Neural cell (in vitro differentiated cells): ENCODE data around the gene MIA2. TPM values are rescaled to one million over a fixed set of nuclear protein-coding genes. Genes with fewer than 3 reads are reported as not detected.

Experiments
- H2AFZ ChIP-seq: fragments of 200-600, 300-800 bp; sonication (generic), shearing (Covaris generic); 2 replicates; pipeline ENCODE4 v1.6.0; 2014; ENCODE audit warnings: low read depth, mild to moderate bottlenecking, antibody characterized with exemption, low read length, moderate library complexity
- H3F3A ChIP-seq: fragments of 200-600 bp; shearing (Covaris generic); 2 replicates; pipeline ENCODE4 v1.6.1; 2016; ENCODE audit warnings: mild to moderate bottlenecking, moderate library complexity, mixed read lengths, antibody characterized with exemption, low read length; ENCODE audit not compliant: insufficient read depth, poor library complexity, severe bottlenecking
- H3K27ac ChIP-seq: fragments of 200-600, 300-800 bp; sonication (generic), shearing (Covaris generic); 2 replicates; pipeline ENCODE4 v1.5.1; 2014; ENCODE audit warnings: mild to moderate bottlenecking, low read length, moderate library complexity
- H3K27me3 ChIP-seq: fragments of 300-800, 200-600 bp; sonication (generic), shearing (Covaris generic); 2 replicates; pipeline ENCODE4 v1.6.0; 2014; ENCODE audit warnings: mild to moderate bottlenecking, low read depth, low read length, moderate library complexity; ENCODE audit not compliant: insufficient read depth
- H3K36me3 ChIP-seq: fragments of 300-800, 200-600 bp; sonication (generic), shearing (Covaris generic); 2 replicates; pipeline ENCODE4 v1.5.1; 2014; ENCODE audit warnings: mild to moderate bottlenecking, antibody characterized with exemption, low read length, moderate library complexity; ENCODE audit not compliant: insufficient read depth
- H3K4me2 ChIP-seq: fragments of 300-800, 200-600 bp; sonication (generic), shearing (Covaris generic); 2 replicates; pipeline ENCODE4 v1.6.0; 2014; ENCODE audit warnings: mild to moderate bottlenecking, low read length
- H3K4me3 ChIP-seq: fragments of 300-800, 200-600 bp; sonication (generic), shearing (Covaris generic); 2 replicates; pipeline ENCODE4 v1.5.1; 2014; ENCODE audit warnings: mild to moderate bottlenecking, low read length, moderate library complexity
- H3K79me2 ChIP-seq: fragments of 200-600 bp; shearing (Covaris generic); replicated peaks from 2 replicates; pipeline ENCODE4 v1.6.0; 2014; ENCODE audit warnings: mild to moderate bottlenecking, low read length, moderate library complexity; ENCODE audit not compliant: insufficient read depth
- H3K9ac ChIP-seq: fragments of 300-800, 200-600 bp; sonication (generic), shearing (Covaris generic); 2 replicates; pipeline ENCODE4 v1.6.1; 2016; ENCODE audit warnings: mild to moderate bottlenecking, low read length, mixed read lengths
- H3K9me2 ChIP-seq: fragments of 200-600 bp; shearing (Covaris generic); 2 replicates; pipeline ENCODE4 v1.6.1; 2016; ENCODE audit warnings: mild to moderate bottlenecking, low read length, mixed read lengths; ENCODE audit not compliant: insufficient read depth
- H3K9me3 ChIP-seq: fragments of 200-600, 300-800 bp; sonication (generic), shearing (Covaris generic); 2 replicates; pipeline ENCODE4 v1.6.1; 2016; ENCODE audit warnings: mild to moderate bottlenecking, mixed run types, low read length, moderate library complexity, mixed read lengths
- H4K20me1 ChIP-seq: fragments of 200-600 bp; shearing (Covaris generic); 2 replicates; pipeline ENCODE4 v1.6.1; 2016; ENCODE audit warnings: mild to moderate bottlenecking, mixed run types; ENCODE audit not compliant: insufficient read depth
- CTCF ChIP-seq: fragments of 450-650 bp; IDR thresholded peaks from 2 replicates; pipeline ENCODE4 v1.5.1; 2014; ENCODE audit warnings: antibody characterized with exemption, mild to moderate bottlenecking, moderate library complexity; ENCODE audit not compliant: poor library complexity, severe bottlenecking
- EP300 ChIP-seq: fragments of 450-650 bp; conservative IDR thresholded peaks from 2 replicates; pipeline ENCODE4 v1.6.1; 2014; ENCODE audit warnings: antibody characterized with exemption, mild to moderate bottlenecking, moderate library complexity; ENCODE audit not compliant: poor library complexity, severe bottlenecking
- EZH2 ChIP-seq: fragments of 200-600, 300-800 bp; shearing (Covaris generic), sonication (generic); IDR thresholded peaks from 2 replicates; pipeline ENCODE4 v1.6.1; 2014; ENCODE audit warnings: antibody characterized with exemption, low read length, borderline replicate concordance, mild to moderate bottlenecking; ENCODE audit not compliant: insufficient read depth, poor library complexity, severe bottlenecking
- MXI1 ChIP-seq: fragments of 450-650 bp; conservative IDR thresholded peaks from 2 replicates; pipeline ENCODE4 v1.6.1; 2014; ENCODE audit warnings: antibody characterized with exemption, mild to moderate bottlenecking; ENCODE audit not compliant: poor library complexity, severe bottlenecking
- POLR2AphosphoS5 ChIP-seq: IDR thresholded peaks from 2 replicates; pipeline ENCODE4 v1.6.1; 2012
- RAD21 ChIP-seq: fragments of 450-650 bp; conservative IDR thresholded peaks from 2 replicates; pipeline ENCODE4 v1.6.1; 2014; ENCODE audit warnings: antibody characterized with exemption, mild to moderate bottlenecking, moderate library complexity
- REST ChIP-seq: IDR thresholded peaks from 2 replicates; pipeline ENCODE4 v1.6.1; 2012; ENCODE audit warnings: borderline replicate concordance
- SMC3 ChIP-seq: fragments of 450-650 bp; conservative IDR thresholded peaks from 2 replicates; pipeline ENCODE4 v1.6.1; 2014; ENCODE audit warnings: antibody characterized with exemption, mild to moderate bottlenecking, moderate library complexity; ENCODE audit not compliant: poor library complexity
- TAF1 ChIP-seq: IDR thresholded peaks from 2 replicates; pipeline ENCODE4 v1.6.1; 2012; ENCODE audit warnings: low read depth
- polyA plus RNA-seq: library from polyadenylated mRNA; depleted of rRNA; stranded (reverse); fragments of >200 nt; gene quantifications from 2 replicates; pipeline ENCODE4 v1.2.3, GENCODE V29; 2014

The MIA2 gene
- polyA plus RNA-seq, 1 donor from 2014 or later, result 17.7 TPM

DNA sequence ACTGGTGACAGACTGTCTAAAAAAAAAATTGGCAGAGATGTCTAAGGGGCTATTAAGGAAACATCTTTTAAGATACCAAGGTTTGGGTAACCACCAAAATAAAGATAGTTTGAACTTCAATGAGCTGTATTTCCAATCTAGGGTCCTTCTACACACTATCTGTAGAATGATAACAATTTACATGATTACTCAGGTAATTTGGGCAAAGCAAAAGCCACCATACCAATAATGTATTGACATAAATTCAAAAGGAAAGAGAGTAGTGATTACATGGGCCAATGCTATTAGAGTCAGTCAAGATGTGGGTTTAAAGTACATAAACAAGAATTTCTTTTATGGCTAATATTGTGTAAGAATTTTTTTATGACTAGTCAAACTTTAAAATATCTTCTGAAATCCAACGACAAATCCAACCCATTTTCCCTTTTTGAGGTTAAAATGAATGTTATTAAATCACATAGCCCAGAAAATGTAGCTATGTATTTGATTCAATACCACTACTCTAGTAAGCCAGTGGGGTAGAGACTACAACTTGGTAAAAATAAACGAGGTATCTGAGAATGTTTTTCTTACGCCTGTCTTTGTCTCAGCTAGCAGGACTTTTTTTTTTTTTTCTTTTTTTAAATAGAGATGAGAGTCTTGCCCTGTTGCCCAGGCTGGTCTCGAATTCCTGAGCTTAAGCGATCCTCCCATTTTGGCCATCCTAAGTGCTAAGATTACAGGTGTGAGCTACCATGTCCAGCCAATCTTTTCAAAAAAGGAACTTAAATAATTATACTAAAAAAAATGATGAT lies 48.3 kb upstream of the MIA2 start:
- no peak overlapping the region for H3K9ac ChIP-seq
- no peaks in the 10 kb centered on the region for H3K9me3 ChIP-seq
- no peaks in the 10 kb centered on the region for H3F3A ChIP-seq
- no peak for TF ChIP-seq REST
- no peak for TF ChIP-seq POLR2AphosphoS5
- TF ChIP-seq RAD21, result no peak
- TF ChIP-seq CTCF, result no peak
- TF ChIP-seq TAF1, result no peak
- no peak for TF ChIP-seq EZH2
- no peak for TF ChIP-seq MXI1
- no peak for TF ChIP-seq EP300
- TF ChIP-seq SMC3, result no peak
- no peak overlapping the region for H3K4me2 ChIP-seq
- H3K79me2 ChIP-seq, result no peaks in the 10 kb centered on the region
- no peak overlapping the region for H2AFZ ChIP-seq
- H3K36me3 ChIP-seq, result peaks cover 5% of the 10 kb centered on the region
- no peak overlapping the region for H3K27ac ChIP-seq
- no peak overlapping the region for H3K4me3 ChIP-seq
- no peaks in the 10 kb centered on the region for H3K9me2 ChIP-seq
- H4K20me1 ChIP-seq, result no peaks in the 10 kb centered on the region
- H3K27me3 ChIP-seq, result no peaks in the 10 kb centered on the region

GRCh38 chr14:39186941-39187525 lies 46.7 kb upstream of the MIA2 start:
- Histone ChIP-seq H3K4me2 (no peak overlapping the region), H3K79me2 (no peaks in the 10 kb centered on the region), H3K9me3 (no peaks in the 10 kb centered on the region), H3K9me2 (no peaks in the 10 kb centered on the region), H3K9ac (no peak overlapping the region), H3F3A (no peaks in the 10 kb centered on the region), H4K20me1 (no peaks in the 10 kb centered on the region), H3K27ac (no peak overlapping the region), H2AFZ (no peak overlapping the region), H3K27me3 (no peaks in the 10 kb centered on the region), H3K4me3 (no peak overlapping the region), H3K36me3 (no peaks in the 10 kb centered on the region)
- TF ChIP-seq TAF1 (no peak), CTCF (no peak), REST (no peak), POLR2AphosphoS5 (no peak), EZH2 (no peak), MXI1 (no peak), EP300 (no peak), RAD21 (no peak), SMC3 (no peak)
